HG02973 (cell line): ENCODE results near the gene ETAA1.

Experiments
- ATAC-seq: cut with Tn5 transposase; IDR thresholded peaks from one replicate; pipeline ENCODE4 v1.9.1; 2021; ENCODE audit warnings: moderate library complexity; ENCODE audit not compliant: unreplicated experiment

The ETAA1 gene

GRCh38 chr2:67437114-67437513 lies 40.0 kb downstream of the ETAA1 start:
- ATAC-seq, result no peak

- no peak for ATAC-seq
These were observed 41.2 kb downstream of the ETAA1 start for GRCh38 chr2:67438337-67438736.

GRCh38 chr2:67445652-67446268 lies 48.6 kb downstream of the ETAA1 start:
- ATAC-seq, result no peak

- no peak for ATAC-seq
These were observed 49.4 kb downstream of the ETAA1 start for GRCh38 chr2:67446491-67446911.

- ATAC-seq, result no peak
These were observed 51.5 kb downstream of the ETAA1 start for GRCh38 chr2:67448648-67449047.

DNA sequence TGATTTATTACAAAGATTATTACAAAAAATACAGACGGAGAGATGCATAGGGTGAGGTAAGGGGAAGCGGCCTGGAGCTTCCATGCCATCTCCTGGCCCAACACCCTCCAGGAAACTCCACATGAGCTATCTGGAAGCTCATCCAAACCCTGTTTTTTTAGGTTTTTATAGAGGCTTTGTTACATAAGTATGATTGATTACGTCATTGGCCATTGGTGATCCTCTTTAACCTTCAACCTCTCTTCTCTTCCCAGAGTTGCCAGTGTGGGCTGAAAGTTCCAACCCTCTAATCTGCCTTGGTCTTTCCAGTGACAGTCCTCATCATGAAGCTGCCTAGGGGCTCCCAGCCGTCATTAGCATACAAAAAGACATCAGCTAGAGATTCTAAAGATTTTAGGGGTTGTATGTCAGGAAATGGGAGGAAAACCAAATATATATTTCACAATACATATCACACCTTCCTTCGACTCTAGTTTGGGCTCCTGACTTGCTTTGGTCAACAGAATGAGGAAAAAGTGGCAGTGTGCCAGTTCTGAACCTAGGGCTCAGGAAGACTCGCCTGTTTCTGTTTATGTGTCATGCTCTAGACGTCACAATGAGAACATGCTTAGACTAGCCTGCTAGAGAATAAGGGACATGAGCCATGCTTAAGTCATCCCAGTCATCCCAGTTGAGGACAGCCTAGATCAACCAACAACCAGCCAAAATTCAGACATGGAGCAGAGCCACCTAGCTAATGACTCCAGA lies 54.1 kb downstream of the ETAA1 start:
- no peak for ATAC-seq

DNA sequence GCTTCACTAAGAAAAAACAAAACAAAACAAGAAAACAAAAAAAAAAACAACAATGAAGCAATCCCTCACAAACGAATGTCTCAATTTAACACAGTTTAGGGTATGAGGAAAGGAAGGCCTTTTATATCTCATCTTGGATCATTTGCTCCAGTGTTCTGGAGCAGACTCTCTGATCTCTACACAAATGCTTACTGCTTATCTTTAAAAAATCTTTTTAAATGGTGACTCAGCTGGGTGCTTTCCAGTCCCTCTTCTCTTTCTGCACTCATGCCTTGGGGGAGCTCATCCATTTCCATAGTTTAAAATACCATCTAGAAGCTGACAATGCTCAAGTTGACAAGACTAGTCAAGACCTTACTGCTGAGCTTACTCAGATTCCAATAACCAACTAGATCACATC lies 56.2 kb downstream of the ETAA1 start:
- no peak for ATAC-seq

DNA sequence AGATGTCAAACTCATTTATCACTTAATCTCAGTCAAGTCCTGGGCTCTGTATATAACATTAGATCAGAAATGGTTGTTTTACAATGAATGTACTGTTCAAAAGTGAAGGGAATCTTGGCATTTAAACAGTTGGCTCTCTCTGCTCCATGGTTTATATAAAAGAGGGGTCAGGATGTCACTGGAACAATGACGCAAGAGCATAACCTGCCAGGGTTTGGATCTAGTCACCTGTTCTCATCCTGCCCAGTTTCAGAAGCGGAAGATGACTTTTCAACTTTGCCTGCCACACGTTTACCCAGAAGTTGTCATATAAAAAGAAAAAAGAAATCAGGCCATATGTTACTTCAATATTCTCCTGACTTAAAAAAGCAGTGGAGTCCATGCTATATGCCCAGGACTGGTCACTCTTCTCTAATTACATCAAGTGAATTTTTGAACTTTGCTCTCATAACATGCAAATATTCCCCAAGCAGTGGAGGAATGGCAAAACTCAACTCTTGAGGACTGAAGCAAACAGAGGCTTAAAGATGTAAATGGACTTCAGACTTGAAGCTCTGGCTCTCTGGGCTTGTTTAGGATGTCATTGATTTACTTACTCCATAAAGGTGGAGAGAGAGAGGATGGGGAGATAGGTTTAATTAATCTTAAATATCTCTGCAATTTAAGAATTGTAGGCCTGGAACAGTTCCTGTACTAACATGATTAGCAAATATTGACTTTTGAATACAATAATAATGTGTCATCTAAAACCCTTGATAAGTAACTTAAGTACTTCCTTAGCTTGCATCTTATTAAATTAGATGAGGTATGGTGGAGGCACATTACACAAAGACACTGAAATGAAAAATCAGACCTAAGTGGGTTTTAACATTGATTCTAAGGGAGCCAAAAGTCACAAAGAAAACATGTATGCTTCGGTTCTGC lies 58.3 kb downstream of the ETAA1 start:
- no peak for ATAC-seq

- no peak for ATAC-seq
These were observed 59.3 kb downstream of the ETAA1 start for GRCh38 chr2:67456428-67456827.

DNA sequence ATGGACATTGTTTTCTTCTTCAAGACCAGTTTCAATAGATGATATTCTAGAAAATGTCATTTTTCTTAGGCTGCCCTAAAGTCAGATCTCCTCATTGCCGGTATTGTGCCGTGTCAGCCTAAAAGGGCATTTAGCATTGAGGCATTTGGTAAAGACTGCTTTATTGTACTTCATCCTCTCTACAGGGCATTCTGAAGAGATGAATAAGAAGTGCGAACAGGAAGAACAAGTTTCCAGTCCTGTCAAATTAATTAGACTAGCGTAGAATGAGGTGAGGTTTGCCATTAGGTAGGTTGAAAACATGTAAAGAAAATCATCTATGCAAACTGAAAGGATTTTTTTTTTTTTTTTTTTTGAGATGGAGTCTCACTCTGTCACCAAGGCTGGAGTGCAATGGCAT lies 60.6 kb downstream of the ETAA1 start:
- no peak for ATAC-seq

DNA sequence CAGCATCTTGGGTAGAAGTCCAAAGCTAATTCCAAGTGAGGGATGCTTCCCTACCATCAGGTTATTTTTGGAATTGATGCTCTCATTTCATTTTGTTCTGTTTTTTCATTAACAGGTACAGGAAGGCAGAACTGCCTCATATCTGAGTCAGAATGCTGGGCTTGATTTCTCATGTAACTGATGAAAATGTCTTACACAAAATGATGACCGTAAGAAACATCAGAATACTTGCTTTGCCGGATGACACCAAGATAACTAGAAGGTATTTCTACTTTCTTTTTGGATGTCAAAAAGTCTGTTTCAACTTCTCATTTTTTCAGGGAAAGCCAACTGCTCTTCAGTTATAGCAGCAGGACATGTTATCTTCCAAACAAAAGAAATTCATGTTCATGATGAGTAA lies 62.6 kb downstream of the ETAA1 start:
- no peak for ATAC-seq
